Adrenal gland (tissue), 12 donors: ENCODE results near the gene GOLPH3. TPM values are rescaled to one million over a fixed set of nuclear protein-coding genes. Genes with fewer than 3 reads are reported as not detected.
A peak's percentile ranks its signal among the peaks of the same experiment; 100 is the strongest.

Source experiments
- DNase-seq, 7 donors: peaks; one replicate each; pipeline ENCODE4 v3.0.0-alpha.2; 2019 to 2020
- H3K27ac ChIP-seq, 5 donors: fragments of 200-600 bp; sonication (generic) in 4 of 5; 1 replicate in 3 of 5; 2 replicates in 2 of 5; pipeline versions ENCODE4 v1.5.1 to v1.8.0; 2016 to 2020; ENCODE audit warnings: mild to moderate bottlenecking in 1 of 5
- H3K27me3 ChIP-seq: fragments of 200-600 bp; 2 replicates; pipeline ENCODE4 v1.8.0; 2021
- H3K36me3 ChIP-seq, 2 donors: fragments of 200-600 bp; replicated peaks in 1 of 2; 1 replicate in 1 of 2; 2 replicates in 1 of 2; pipeline versions ENCODE4 v1.5.1 to v1.8.0; 2018 to 2022
- H3K4me1 ChIP-seq, 2 donors: fragments of 200-600 bp; replicated peaks in 1 of 2; 1 replicate in 1 of 2; 2 replicates in 1 of 2; pipeline versions ENCODE4 v1.5.1 to v1.8.0; 2018 to 2021
- H3K4me3 ChIP-seq, 4 donors: fragments of 200-600 bp; sonication (generic) in 3 of 4; one replicate each; pipeline ENCODE4 v1.5.1; 2016 to 2018
- H3K9me3 ChIP-seq, 3 donors: fragments of 200-600 bp; sonication (generic) in 1 of 3; replicated peaks in 1 of 3; 1 replicate in 2 of 3; 2 replicates in 1 of 3; pipeline versions ENCODE4 v1.5.1 to v1.8.0; 2016 to 2021
- POLR2A ChIP-seq, 2 donors: fragments of 450-650 bp; IDR thresholded peaks; one replicate each; pipeline ENCODE4 v1.6.1; 2017; ENCODE audit warnings: antibody characterized with exemption in 2 of 2, mild to moderate bottlenecking in 2 of 2, moderate library complexity in 1 of 2
- WGBS, 4 donors: extraction: QIAGEN DNeasy Blood & Tissue Kit in 2 of 4; methylation state at CpG; one replicate each; pipeline versions ENCODE4 v1.1.5 to v1.1.7; 2013 to 2017; 5-methylcytosine and 5-hydroxymethylcytosine counted together
- intact Hi-C, 2 donors: fragments of 100-400 bp; cut with DNase I; formaldehyde crosslinking; loops; one replicate each; pipeline versions ENCODE4 v1.14.1 to v1.15.0; 2022 to 2023
- polyA plus RNA-seq, 3 donors: library from polyadenylated mRNA; stranded (reverse); fragments of 200-250 nt in 2 of 3; fragments of 350-450 nt in 1 of 3; fragmentation: Illumina TruSeq in 1 of 3; extraction: RNeasy Lipid Tissue Mini Kit (QIAGEN cat#74804) in 1 of 3; gene quantifications; one replicate each; pipeline ENCODE4 v1.2.3, GENCODE V29; 2013 to 2014
- total RNA-seq, 9 donors: library from RNA; depleted of rRNA in 4 of 9; stranded (reverse); fragments of >200 nt in 4 of 9; fragments of 120-200 nt in 1 of 9; fragmentation: NEBNext Ultra II Directional in 1 of 9; extraction: Animal tissue kit (Norgen Biotek cat#: 25700) in 1 of 9; gene quantifications; one replicate each; pipeline versions ENCODE4 v1.1.0 to v1.2.4, GENCODE V29; 2013 to 2023
- TF ChIP-seq, protein P1 (sequence below), 6 experiments: fragments of 450-650 bp in 4 of 6; fragments of 200-600 bp in 2 of 6; sonication (generic) in 1 of 6; IDR thresholded peaks; 1 replicate in 5 of 6; 2 replicates in 1 of 6; pipeline versions ENCODE4 v1.5.1 to v1.8.0; 2016 to 2021; ENCODE audit warnings: antibody characterized with exemption in 6 of 6, mild to moderate bottlenecking in 2 of 6, moderate library complexity in 1 of 6
- donor health status: healthy with polysubstance abuse.
- donor health status: Bipolar disorder and iron deficiency.
- donor health status: DM: yes; HTN: yes; CAD: no.
- donor health status: DM: no; HTN: no; CAD: no.
- donor health status: DM: no; HTN: no; CAD: no.
- donor health status: DM: yes; HTN: yes; CAD: no.

The GOLPH3 gene
- total and polyA plus RNA-seq, 12 donors, result 27.8 to 206 (median 77.0) TPM

DNA sequence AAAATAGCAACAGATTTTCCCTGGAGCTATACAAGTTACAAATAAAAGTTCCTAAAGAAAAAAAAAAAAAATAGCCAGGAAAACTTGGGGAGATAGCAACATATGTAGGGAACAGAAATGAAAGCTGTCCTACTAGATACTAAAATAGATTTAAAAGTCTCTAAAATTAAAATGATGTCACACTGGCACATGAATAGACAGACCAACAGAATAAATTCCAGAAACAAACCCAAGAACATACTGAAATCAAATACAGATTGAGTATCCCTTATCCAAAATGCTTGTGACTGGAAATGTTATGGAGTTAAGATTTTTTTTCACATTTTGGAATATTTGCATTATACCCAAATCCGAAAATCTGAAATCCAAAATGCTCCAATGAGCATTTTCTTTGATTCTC is 23.8 kb downstream of the GOLPH3 start:
- Histone ChIP-seq H3K27me3 (no peaks in the 10 kb centered on the region), H3K4me1 (peaks cover 22 to 86% of the 10 kb centered on the region in 2 donors), H3K9me3 (peaks cover 0 to 8% (median 0%) of the 10 kb centered on the region in 3 donors), H3K27ac (no peak overlapping the region), H3K36me3 (no peaks in the 10 kb centered on the region), H3K4me3 (no peak overlapping the region)
- TF ChIP-seq POLR2A (IDR thresholded peaks at IDR 0.05), result no peak
- TF ChIP-seq, protein P1, sequence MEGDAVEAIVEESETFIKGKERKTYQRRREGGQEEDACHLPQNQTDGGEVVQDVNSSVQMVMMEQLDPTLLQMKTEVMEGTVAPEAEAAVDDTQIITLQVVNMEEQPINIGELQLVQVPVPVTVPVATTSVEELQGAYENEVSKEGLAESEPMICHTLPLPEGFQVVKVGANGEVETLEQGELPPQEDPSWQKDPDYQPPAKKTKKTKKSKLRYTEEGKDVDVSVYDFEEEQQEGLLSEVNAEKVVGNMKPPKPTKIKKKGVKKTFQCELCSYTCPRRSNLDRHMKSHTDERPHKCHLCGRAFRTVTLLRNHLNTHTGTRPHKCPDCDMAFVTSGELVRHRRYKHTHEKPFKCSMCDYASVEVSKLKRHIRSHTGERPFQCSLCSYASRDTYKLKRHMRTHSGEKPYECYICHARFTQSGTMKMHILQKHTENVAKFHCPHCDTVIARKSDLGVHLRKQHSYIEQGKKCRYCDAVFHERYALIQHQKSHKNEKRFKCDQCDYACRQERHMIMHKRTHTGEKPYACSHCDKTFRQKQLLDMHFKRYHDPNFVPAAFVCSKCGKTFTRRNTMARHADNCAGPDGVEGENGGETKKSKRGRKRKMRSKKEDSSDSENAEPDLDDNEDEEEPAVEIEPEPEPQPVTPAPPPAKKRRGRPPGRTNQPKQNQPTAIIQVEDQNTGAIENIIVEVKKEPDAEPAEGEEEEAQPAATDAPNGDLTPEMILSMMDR (IDR thresholded peaks at IDR 0.05), result no peak
- 92 to 100% (median 95%) methylated on average over 1 of the region's 1 CpG for WGBS, 4 donors
- intact Hi-C loops, result loop anchor here in 1 of 2 donors (10.0 kb wide), 1 partner anchor 46 kb away; no protein-coding TSS in a partner anchor
- no peak for DNase-seq

DNA sequence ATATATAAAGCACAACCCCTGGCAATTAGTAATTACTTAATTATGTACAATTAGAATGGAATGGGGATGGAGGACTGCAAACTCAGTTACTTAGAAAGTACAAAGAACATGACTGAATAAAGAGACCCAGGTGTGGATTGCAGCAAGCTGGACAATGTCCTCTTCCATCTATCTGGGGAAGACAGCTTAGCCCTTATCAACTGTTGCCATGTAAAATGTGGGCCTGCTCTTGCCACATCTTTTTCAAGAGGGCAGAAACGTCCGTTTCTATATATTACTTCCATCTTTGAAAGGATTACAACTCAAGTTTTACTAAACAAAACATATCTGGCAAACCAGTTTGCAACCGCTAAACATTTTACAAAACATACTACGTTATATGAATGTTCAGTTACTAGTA is 26.2 kb downstream of the GOLPH3 start:
- peaks cover 6 to 83% of the 10 kb centered on the region in 2 donors for H3K4me1 ChIP-seq
- TF ChIP-seq POLR2A (IDR thresholded peaks at IDR 0.05), result no peak
- TF ChIP-seq, protein P1 (IDR thresholded peaks at IDR 0.05), result no peak
- intact Hi-C loops, result no loop called here
- no peak overlapping the region for H3K27ac ChIP-seq
- 82 to 93% (median 87%) methylated on average over 4 of the region's 4 CpGs for WGBS, 4 donors
- H3K27me3 ChIP-seq, result no peaks in the 10 kb centered on the region
- no peaks in the 10 kb centered on the region for H3K36me3 ChIP-seq
- H3K9me3 ChIP-seq, result peaks cover 0 to 8% (median 0%) of the 10 kb centered on the region in 3 donors
- DNase-seq, result no peak
- H3K4me3 ChIP-seq, result no peak overlapping the region

DNA sequence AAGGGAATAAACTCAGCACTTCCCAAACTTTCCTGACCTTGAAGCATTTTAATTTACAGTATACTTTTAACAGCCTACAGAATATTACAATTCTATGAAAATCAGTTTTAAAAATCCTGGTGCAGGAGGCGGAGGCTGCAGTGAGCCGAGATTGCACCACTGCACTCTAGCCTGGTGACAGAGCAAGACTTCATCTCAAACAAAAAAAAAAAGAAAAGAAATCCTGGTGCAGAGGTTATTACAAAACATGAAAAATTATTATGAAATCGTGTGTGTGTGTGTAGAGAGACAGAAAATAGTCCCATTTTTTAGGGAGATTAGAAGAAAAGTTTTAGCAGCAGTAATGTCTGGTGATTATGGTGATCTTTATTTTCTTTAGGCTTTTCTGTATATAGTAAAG is 26.9 kb downstream of the GOLPH3 start:
- peak in 1 of 7 donors; percentile 56 for DNase-seq
- peaks cover 6 to 77% of the 10 kb centered on the region in 2 donors for H3K4me1 ChIP-seq
- 22 to 42% (median 28%) methylated on average over 3 of the region's 3 CpGs for WGBS, 4 donors

DNA sequence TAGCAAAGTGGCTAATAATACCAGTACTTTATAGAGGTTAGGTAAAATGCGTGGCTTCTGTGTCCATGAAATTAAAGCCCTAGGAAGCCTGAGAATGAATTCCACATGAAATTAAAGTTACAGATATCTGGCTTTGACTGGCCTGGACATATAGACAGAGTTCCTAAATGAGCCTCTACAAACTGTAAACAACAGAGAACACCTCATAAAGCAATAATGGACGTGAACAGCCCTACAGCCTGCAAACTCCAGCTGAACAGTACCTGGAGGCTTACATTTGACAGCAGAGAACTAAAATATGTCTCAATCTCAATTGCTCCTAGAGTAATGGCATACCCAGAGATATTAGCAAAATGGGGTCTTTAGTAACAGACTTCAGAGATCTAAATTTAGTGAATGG is 28.7 kb downstream of the GOLPH3 start:
- TF ChIP-seq, protein P1 (IDR thresholded peaks at IDR 0.05), result no peak
- TF ChIP-seq POLR2A (IDR thresholded peaks at IDR 0.05), result no peak
- Histone ChIP-seq H3K27me3 (no peaks in the 10 kb centered on the region), H3K27ac (no peak overlapping the region), H3K36me3 (no peaks in the 10 kb centered on the region), H3K9me3 (peaks cover 0 to 4% (median 0%) of the 10 kb centered on the region in 3 donors), H3K4me3 (no peak overlapping the region), H3K4me1 (peaks cover 6 to 64% of the 10 kb centered on the region in 2 donors)
- intact Hi-C loops, result no loop called here
- WGBS, 4 donors, result 58 to 82% (median 79%) methylated on average over 2 of the region's 2 CpGs
- DNase-seq, result no peak

More for the DNA sequence above, 26.9 kb downstream of the GOLPH3 start:
- intact Hi-C loops, result no loop called here
- peaks cover 0 to 8% (median 0%) of the 10 kb centered on the region in 3 donors for H3K9me3 ChIP-seq
- H3K27ac ChIP-seq, result no peak overlapping the region
- H3K27me3 ChIP-seq, result no peaks in the 10 kb centered on the region
- H3K36me3 ChIP-seq, result no peaks in the 10 kb centered on the region
- no peak overlapping the region for H3K4me3 ChIP-seq
- no peak for TF ChIP-seq POLR2A (IDR thresholded peaks at IDR 0.05)
- TF ChIP-seq, protein P1 (IDR thresholded peaks at IDR 0.05), result no peak
